Left ventricle myocardium superior (tissue), 1 donor: Measurements from ENCODE around the gene DOCK6. TPM values are rescaled to one million over a fixed set of nuclear protein-coding genes. Genes with fewer than 3 reads are reported as not detected.
A peak's percentile ranks its signal among the peaks of the same experiment; 100 is the strongest.

ENCODE experiments used
- ATAC-seq: fragments of 200-7000 bp; cut with Tn5 transposase; one replicate; pipeline ENCODE4 v1.9.1; 2020; ENCODE audit warnings: mild to moderate bottlenecking, moderate library complexity
- DNase-seq: peaks from one replicate; pipeline ENCODE4 v3.0.0-alpha.2; 2020
- intact Hi-C: fragments of 100-400 bp; cut with micrococcal nuclease; formaldehyde crosslinking; loops from one replicate; pipeline ENCODE4 v1.11.0; 2022
- total RNA-seq: library from RNA; stranded (reverse); fragmentation: NEBNext Ultra II Directional; extraction: Animal tissue kit (Norgen Biotek cat#: 25700); gene quantifications from one replicate; pipeline ENCODE4 v1.2.1, GENCODE V29; 2021
- donor health status: DM: no; HTN: yes; CAD: no; lungs with severe emphysema.

The DOCK6 gene
- total RNA-seq, 1 donor from 2014 or later, result 39.6 TPM

GRCh38 chr19:11234486-11235075 lies 27.7 kb downstream of the DOCK6 start:
- DNase-seq (no peak), ATAC-seq (no peak)
- intact Hi-C loops, result no loop called here

GRCh38 chr19:11233073-11233472 lies 29.3 kb downstream of the DOCK6 start:
- ATAC-seq, result no peak
- no peak for DNase-seq
- intact Hi-C loops, result no loop called here

GRCh38 chr19:11232555-11232954 lies 29.8 kb downstream of the DOCK6 start:
- intact Hi-C loops, result no loop called here
- DNase-seq (no peak), ATAC-seq (no peak)

- intact Hi-C loops, result no loop called here
- DNase-seq, result no peak
- no peak for ATAC-seq
These were observed 31.5 kb downstream of the DOCK6 start for GRCh38 chr19:11230621-11231386.

GRCh38 chr19:11227195-11227886 lies 35.0 kb downstream of the DOCK6 start:
- DNase-seq (no peak), ATAC-seq (no peak)
- intact Hi-C loops, result no loop called here

- ATAC-seq (no peak), DNase-seq (no peak)
- intact Hi-C loops, result no loop called here
These were observed 35.6 kb downstream of the DOCK6 start for GRCh38 chr19:11226716-11227166.

- ATAC-seq, result no peak
- DNase-seq, result no peak
- intact Hi-C loops, result no loop called here
These were observed 36.5 kb downstream of the DOCK6 start for GRCh38 chr19:11225815-11226214.

GRCh38 chr19:11225172-11225571 lies 37.2 kb downstream of the DOCK6 start:
- DNase-seq (no peak), ATAC-seq (peak; percentile 83)
- intact Hi-C loops, result no loop called here

GRCh38 chr19:11224429-11224828 lies 37.9 kb downstream of the DOCK6 start:
- no peak for DNase-seq
- intact Hi-C loops, result no loop called here

GRCh38 chr19:11223200-11223599 lies 39.1 kb downstream of the DOCK6 start:
- intact Hi-C loops, result no loop called here
- no peak for ATAC-seq

More at GRCh38 chr19:11224429-11224828, 37.9 kb downstream of the DOCK6 start:
- no peak for ATAC-seq

GRCh38 chr19:11221082-11221598 lies 41.2 kb downstream of the DOCK6 start:
- intact Hi-C loops, result no loop called here
- ATAC-seq (no peak), DNase-seq (no peak)

More at GRCh38 chr19:11223200-11223599, 39.1 kb downstream of the DOCK6 start:
- DNase-seq, result no peak

GRCh38 chr19:11214387-11214786 lies 47.9 kb downstream of the DOCK6 start:
- no peak for ATAC-seq
- DNase-seq, result no peak
- intact Hi-C loops, result no loop called here

GRCh38 chr19:11210656-11210928 lies 51.7 kb downstream of the DOCK6 start:
- DNase-seq (no peak), ATAC-seq (no peak)
- intact Hi-C loops, result no loop called here

- DNase-seq, result no peak
- no peak for ATAC-seq
- intact Hi-C loops, result no loop called here
These were observed 52.3 kb downstream of the DOCK6 start for GRCh38 chr19:11209839-11210655.

GRCh38 chr19:11208561-11209471 lies 53.5 kb downstream of the DOCK6 start:
- DNase-seq (no peak), ATAC-seq (no peak)
- intact Hi-C loops, result no loop called here

GRCh38 chr19:11205939-11206570 lies 56.3 kb downstream of the DOCK6 start:
- DNase-seq (no peak), ATAC-seq (no peak)
- intact Hi-C loops, result no loop called here

- intact Hi-C loops, result loop anchor here (5.0 kb wide), 1 partner anchor 68 kb away; no protein-coding TSS in a partner anchor
- no peak for ATAC-seq
These were observed 57.4 kb downstream of the DOCK6 start for GRCh38 chr19:11204943-11205349.

GRCh38 chr19:11204076-11204602 lies 58.2 kb downstream of the DOCK6 start:
- intact Hi-C loops, result loop anchor here (5.0 kb wide), 1 partner anchor 67 kb away; no protein-coding TSS in a partner anchor
- DNase-seq, result no peak
- ATAC-seq, result peak; percentile 3

More at GRCh38 chr19:11204943-11205349, 57.4 kb downstream of the DOCK6 start:
- peak; percentile 59 for DNase-seq
